HCT116 (cell line): ENCODE data around the gene FREY1.

Source experiments
- CTCF ChIP-seq, 3 experiments: fragments of 200-600 bp in 1 of 3; sonication (generic) in 1 of 3; IDR thresholded peaks in 2 of 3; conservative IDR thresholded peaks in 1 of 3; 2 replicates each; pipeline ENCODE4 v1.5.1; 2012 to 2017; ENCODE audit warnings: low read depth in 2 of 3, low read length in 2 of 3, antibody characterized with exemption in 1 of 3, borderline replicate concordance in 1 of 3, control low read depth in 1 of 3, mild to moderate bottlenecking in 1 of 3, mixed read lengths in 1 of 3, mixed run types in 1 of 3, moderate library complexity in 1 of 3; ENCODE audit not compliant: insufficient read depth in 1 of 3
- JUND ChIP-seq: IDR thresholded peaks from 2 replicates; pipeline ENCODE4 v1.6.1; 2012
- SIN3A ChIP-seq: IDR thresholded peaks from 2 replicates; pipeline ENCODE4 v1.6.1; 2012; ENCODE audit warnings: low read depth

GRCh38 chr11:45927332-45927683 is 20.2 kb upstream of the FREY1 start:
- TF ChIP-seq SIN3A (no peak), CTCF (IDR thresholded peaks at IDR 0.05 in 2 of 3, conservative IDR thresholded peaks at IDR 0.05 in 1 of 3; ENCODE audit: borderline replicate concordance in 1 of 3, insufficient read depth in 1 of 3, low read depth in 2 of 3, low read length in 2 of 3) (no peak), JUND (no peak)
